Esophagus muscularis mucosa (tissue), 4 donors: ENCODE results near the gene NSMCE3. TPM values are rescaled to one million over a fixed set of nuclear protein-coding genes. Genes with fewer than 3 reads are reported as not detected.

Experiments used
- DNase-seq: peaks from one replicate; pipeline ENCODE4 v3.0.0-alpha.2; 2017; ENCODE audit errors: extremely low spot score
- H3K27ac ChIP-seq, 4 donors: fragments of 200-600 bp; sonication (generic); replicated peaks in 1 of 4; 1 replicate in 3 of 4; 2 replicates in 1 of 4; pipeline ENCODE4 v1.5.1; 2016 to 2019; ENCODE audit warnings: mild to moderate bottlenecking in 1 of 4
- H3K27me3 ChIP-seq, 4 donors: fragments of 200-600 bp; sonication (generic); one replicate each; pipeline versions ENCODE4 v1.5.1 to v1.6.0; 2016 to 2019
- H3K36me3 ChIP-seq, 4 donors: fragments of 200-600 bp; sonication (generic); one replicate each; pipeline ENCODE4 v1.5.1; 2016 to 2019
- H3K4me1 ChIP-seq, 4 donors: fragments of 200-600 bp; sonication (generic); one replicate each; pipeline ENCODE4 v1.5.1; 2016 to 2019
- H3K4me3 ChIP-seq, 4 donors: fragments of 200-600 bp; sonication (generic); 1 replicate in 2 of 4; 2 replicates in 2 of 4; pipeline ENCODE4 v1.5.1; 2016 to 2019; ENCODE audit warnings: mild to moderate bottlenecking in 4 of 4, moderate library complexity in 1 of 4
- H3K9me3 ChIP-seq, 4 donors: fragments of 200-600 bp; sonication (generic); 1 replicate in 3 of 4; 2 replicates in 1 of 4; pipeline ENCODE4 v1.5.1; 2016 to 2019
- CTCF ChIP-seq, 3 experiments: fragments of 200-600 bp in 2 of 3; fragments of 450-650 bp in 1 of 3; sonication (generic) in 2 of 3; IDR thresholded peaks; one replicate each; pipeline ENCODE4 v1.5.1; 2017 to 2019; ENCODE audit warnings: antibody characterized with exemption in 3 of 3, mild to moderate bottlenecking in 2 of 3, moderate library complexity in 1 of 3
- EP300 ChIP-seq: sonication (generic); formaldehyde crosslinking; IDR thresholded peaks from one replicate; pipeline ENCODE4 v1.6.1; 2017; ENCODE audit warnings: antibody characterized with exemption
- POLR2A ChIP-seq: fragments of 450-650 bp; IDR thresholded peaks from one replicate; pipeline ENCODE4 v1.6.1; 2017; ENCODE audit warnings: antibody characterized with exemption, moderate library complexity, mild to moderate bottlenecking, low read depth
- POLR2AphosphoS5 ChIP-seq, 2 donors: sonication (generic); formaldehyde crosslinking; IDR thresholded peaks; one replicate each; pipeline ENCODE4 v1.6.1; 2017; ENCODE audit warnings: antibody characterized with exemption in 2 of 2
- WGBS: methylation state at CpG from one replicate; pipeline ENCODE4 v1.1.5; 2018; 5-methylcytosine and 5-hydroxymethylcytosine counted together
- intact Hi-C: fragments of 100-400 bp; cut with DNase I; formaldehyde crosslinking; loops from one replicate; pipeline ENCODE4 v1.15.1; 2023
- total RNA-seq, 4 donors: library from RNA; depleted of rRNA; stranded (reverse); fragments of >200 nt; gene quantifications; one replicate each; pipeline versions ENCODE4 v1.1.0 to v1.2.1, GENCODE V29; 2016

NSMCE3 gene
- total RNA-seq: 10 to 100 TPM in 3 of 4 donors, 1 to 10 TPM in 1; 8.3 to 18.4 (median 15.7) TPM

GRCh38 chr15:29269485-29270168, at the start of gene NSMCE3:
TSS of gene NSMCE3 (minus strand) at chr15:29269822. CDS start at chr15:29269705, 117 bp downstream.
- peak; percentile 97 for DNase-seq
- intact Hi-C loops: no loop called here
- TF ChIP-seq POLR2A (peak; percentile 61), CTCF (IDR thresholded peaks at IDR 0.05) (peak in 1 of 3 experiments; percentile 2), EP300 (no peak), POLR2AphosphoS5 (IDR thresholded peaks at IDR 0.05) (peak; percentile 98)
- H3K4me1 ChIP-seq: peaks cover 20 to 37% (median 33%) of the 10 kb centered on the region in 4 donors
- H3K27ac ChIP-seq: peak within 1 kb of the TSS; percentile 92 to 97 (median 94)
- 0% methylated on average over 40 of the region's 68 CpGs for WGBS
- no peaks in the 10 kb centered on the region for H3K27me3 ChIP-seq
- H3K4me3 ChIP-seq: peak within 1 kb of the TSS; percentile 74 to 90 (median 83)
- H3K9me3 ChIP-seq: no peaks in the 10 kb centered on the region
- H3K36me3 ChIP-seq: peaks cover 0 to 4% (median 0%) of the 10 kb centered on the region in 4 donors

- whole genome bisulfite sequencing: 80% methylated on average over 3 of the region's 3 CpGs
- no peaks in the 10 kb centered on the region for H3K27me3 ChIP-seq
- no peak for TF ChIP-seq POLR2A
- no peak for TF ChIP-seq POLR2AphosphoS5 (IDR thresholded peaks at IDR 0.05)
- no peak for TF ChIP-seq CTCF (IDR thresholded peaks at IDR 0.05)
- TF ChIP-seq EP300: no peak
- DNase-seq: no peak
- H3K27ac ChIP-seq: no peak overlapping the region
- H3K4me3 ChIP-seq: no peak overlapping the region
- intact Hi-C loops: no loop called here
- no peaks in the 10 kb centered on the region for H3K36me3 ChIP-seq
- no peaks in the 10 kb centered on the region for H3K4me1 ChIP-seq
- no peaks in the 10 kb centered on the region for H3K9me3 ChIP-seq
Observed at GRCh38 chr15:29316422-29316821, 46.8 kb upstream of the NSMCE3 start.

DNA sequence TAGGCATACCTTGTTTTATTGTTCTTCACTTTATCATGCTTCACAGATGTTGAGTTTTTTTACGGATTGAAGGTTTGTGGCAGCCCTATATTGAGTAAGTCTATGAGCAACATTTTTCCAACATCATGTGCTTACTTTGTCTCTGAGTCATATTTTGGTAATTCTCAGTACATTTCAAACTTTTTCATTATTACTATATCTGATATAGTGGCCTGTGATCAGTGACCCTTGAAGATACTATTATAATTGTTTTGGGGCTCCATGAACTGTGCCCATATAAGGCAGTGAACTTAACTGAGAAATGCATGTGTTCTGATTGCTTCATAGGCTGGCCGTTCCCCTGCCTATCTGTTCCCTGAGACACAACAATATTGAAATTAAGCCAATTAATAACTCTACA, 42.8 kb upstream of the NSMCE3 start:
- H3K27me3 ChIP-seq: no peaks in the 10 kb centered on the region
- intact Hi-C loops: no loop called here
- DNase-seq: peak; percentile 17
- H3K27ac ChIP-seq: no peak overlapping the region
- no peaks in the 10 kb centered on the region for H3K4me1 ChIP-seq
- no peak overlapping the region for H3K4me3 ChIP-seq
- H3K9me3 ChIP-seq: no peaks in the 10 kb centered on the region
- WGBS: 78% methylated on average over 2 of the region's 2 CpGs
- TF ChIP-seq CTCF (IDR thresholded peaks at IDR 0.05): no peak
- H3K36me3 ChIP-seq: no peaks in the 10 kb centered on the region

GRCh38 chr15:29311696-29312095, 42.1 kb upstream of the NSMCE3 start:
- Histone ChIP-seq H3K4me1 (no peaks in the 10 kb centered on the region), H3K4me3 (no peak overlapping the region), H3K9me3 (no peaks in the 10 kb centered on the region), H3K27ac (no peak overlapping the region), H3K27me3 (no peaks in the 10 kb centered on the region), H3K36me3 (no peaks in the 10 kb centered on the region)
- intact Hi-C loops: no loop called here
- TF ChIP-seq POLR2A: no peak
- no peak for TF ChIP-seq CTCF (IDR thresholded peaks at IDR 0.05)
- TF ChIP-seq EP300: no peak
- no peak for TF ChIP-seq POLR2AphosphoS5 (IDR thresholded peaks at IDR 0.05)
- peak; percentile 21 for DNase-seq

DNA sequence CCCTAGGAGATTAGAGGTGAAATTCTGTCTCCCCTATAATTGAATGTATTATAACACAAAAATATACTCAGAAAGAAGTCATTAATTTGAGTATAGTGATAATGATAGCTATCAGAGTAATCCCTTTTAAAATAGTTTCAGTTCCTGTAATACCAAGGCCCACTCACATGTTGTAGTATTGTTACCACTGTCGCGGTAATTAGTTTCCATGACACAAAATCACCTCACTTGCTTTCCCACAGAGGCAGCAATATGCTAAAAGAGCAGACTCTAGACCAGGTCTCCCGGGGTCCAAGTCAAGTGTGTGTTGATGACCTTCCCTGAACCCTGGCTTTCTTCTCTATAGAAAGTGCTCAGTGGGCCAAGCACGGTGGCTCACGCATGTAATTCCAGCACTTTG, 39.5 kb upstream of the NSMCE3 start:
- intact Hi-C loops: no loop called here
- WGBS: 91% methylated on average over 5 of the region's 5 CpGs

More for the DNA sequence above, 39.5 kb upstream of the NSMCE3 start:
- H3K27me3 ChIP-seq: no peaks in the 10 kb centered on the region
- no peaks in the 10 kb centered on the region for H3K4me1 ChIP-seq
- no peaks in the 10 kb centered on the region for H3K9me3 ChIP-seq
- no peak overlapping the region for H3K4me3 ChIP-seq
- TF ChIP-seq POLR2AphosphoS5 (IDR thresholded peaks at IDR 0.05): no peak
- no peak for TF ChIP-seq CTCF (IDR thresholded peaks at IDR 0.05)
- no peak for TF ChIP-seq EP300
- TF ChIP-seq POLR2A: no peak
- H3K36me3 ChIP-seq: no peaks in the 10 kb centered on the region
- DNase-seq: no peak
- H3K27ac ChIP-seq: no peak overlapping the region
